ENCODE results near the gene BEX5. TPM values are rescaled to one million over a fixed set of nuclear protein-coding genes. Genes with fewer than 3 reads are reported as not detected.
"Not testable (repeated sequence)": the region's sequence is repeated elsewhere in the genome, so short reads cannot be mapped to it uniquely, and the experiment has no call there.

The BEX5 gene
- 1.2 TPM for total RNA-seq
- long read RNA-seq = 0 reads

- no peak for DNase-seq (ENCODE audit: low spot score)
These were observed at the start of gene BEX5 for GRCh38 chrX:102155806-102156179. TSS of gene BEX5 (minus strand) at chrX:102155977. CDS start at chrX:102154265, 1,712 bp downstream.

- no peak for DNase-seq (ENCODE audit: low spot score)
These were observed 30.4 kb upstream of the BEX5 start for GRCh38 chrX:102185967-102186720.

DNA sequence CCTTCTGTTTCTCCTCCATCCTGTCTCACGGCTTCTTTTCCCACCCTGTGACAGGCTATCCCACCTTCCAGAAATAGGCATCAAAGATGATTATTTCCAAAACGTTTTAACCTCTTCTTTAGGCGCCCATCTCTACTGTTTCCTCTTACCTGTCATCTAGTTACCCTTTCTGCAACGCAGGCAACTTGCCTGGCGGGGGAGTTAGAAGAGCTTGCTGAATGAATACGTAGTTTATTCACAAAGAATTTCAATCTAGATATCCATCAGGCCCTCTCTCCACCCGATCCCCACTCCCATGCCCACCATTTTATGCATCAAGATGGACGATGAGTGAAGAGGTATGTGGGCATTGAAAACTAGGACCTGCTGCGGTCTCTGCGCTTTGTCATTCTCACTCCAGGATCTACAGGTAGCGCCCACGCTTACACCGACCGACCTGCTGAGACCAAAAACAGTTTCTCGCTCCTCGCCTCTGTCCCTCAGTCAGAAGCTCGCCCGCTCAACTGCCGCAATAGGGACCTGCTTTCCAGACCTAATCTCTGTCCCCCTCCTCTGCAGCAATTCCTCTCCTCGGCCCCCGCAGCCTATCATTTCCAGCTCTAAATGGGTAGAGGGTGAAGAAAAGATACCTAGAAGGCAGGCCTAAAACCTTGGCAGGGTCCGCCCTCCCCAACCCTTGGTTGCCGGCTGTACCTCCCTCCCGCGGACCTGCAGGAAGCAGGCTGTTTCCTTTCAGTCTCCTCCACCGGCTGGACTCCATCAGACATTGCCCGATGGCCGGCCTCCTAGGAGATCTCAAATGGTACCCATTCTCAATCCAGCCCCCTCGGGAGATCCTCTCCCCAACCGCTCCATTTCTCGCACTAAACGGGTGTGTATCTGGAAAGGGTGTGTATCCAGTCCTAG is 624 bp downstream of the BEX5 start:
- DNase-seq (ENCODE audit: low spot score) = no peak

GRCh38 chrX:102154218-102154860 is 1.4 kb downstream of the BEX5 start:
- no peak for DNase-seq (ENCODE audit: low spot score)

GRCh38 chrX:102142274-102142673 is 13.5 kb downstream of the BEX5 start, which contains the start of gene TCEAL6:
TSS of gene TCEAL6 (minus strand) at chrX:102142481.
- DNase-seq (ENCODE audit: low spot score) = not testable (repeated sequence)

DNA sequence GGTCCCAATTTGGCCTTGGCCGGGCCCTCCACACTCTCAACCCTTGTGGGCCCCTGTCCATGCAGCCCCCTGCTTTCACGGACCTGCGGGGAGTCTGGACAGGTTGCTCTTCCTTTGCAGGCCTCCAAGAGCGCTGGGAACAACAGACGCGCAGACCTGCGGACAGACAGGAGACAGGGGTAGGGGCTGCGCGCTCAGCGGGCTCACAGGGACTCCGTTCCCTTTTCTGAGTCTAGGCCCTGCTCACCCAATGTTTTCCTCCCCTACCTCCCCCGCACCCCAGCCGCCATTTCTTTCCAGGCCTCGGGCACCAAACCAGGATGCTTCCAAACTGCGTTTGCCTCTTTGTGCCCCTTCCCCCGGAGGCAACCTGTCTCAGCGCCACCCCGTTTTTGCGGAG is 14.1 kb downstream of the BEX5 start:
- DNase-seq (ENCODE audit: low spot score) = not testable (repeated sequence)

DNA sequence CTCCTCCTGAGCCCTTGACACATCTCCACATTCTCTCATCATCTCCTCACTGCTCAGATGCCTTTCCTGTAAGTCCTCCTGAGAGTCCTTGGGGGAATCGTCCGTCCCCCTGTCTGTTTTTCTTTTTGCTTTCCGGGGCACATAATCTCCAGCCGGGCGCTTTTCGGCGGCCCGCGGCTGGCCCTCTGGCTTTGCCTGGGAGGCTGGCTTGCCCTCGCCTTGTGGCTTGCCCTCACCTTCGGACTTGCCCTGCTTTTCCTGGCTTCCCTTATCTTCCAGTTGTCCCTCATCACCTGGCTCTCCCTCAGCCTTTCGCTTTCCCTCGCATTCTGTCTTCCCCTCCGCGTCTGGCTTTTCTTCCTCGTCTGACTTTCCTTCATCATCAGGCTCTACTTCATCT is 14.9 kb downstream of the BEX5 start:
- DNase-seq (ENCODE audit: low spot score) = not testable (repeated sequence)

- no peak for DNase-seq (ENCODE audit: low spot score)
These were observed 17.7 kb downstream of the BEX5 start for GRCh38 chrX:102138064-102138463.

DNA sequence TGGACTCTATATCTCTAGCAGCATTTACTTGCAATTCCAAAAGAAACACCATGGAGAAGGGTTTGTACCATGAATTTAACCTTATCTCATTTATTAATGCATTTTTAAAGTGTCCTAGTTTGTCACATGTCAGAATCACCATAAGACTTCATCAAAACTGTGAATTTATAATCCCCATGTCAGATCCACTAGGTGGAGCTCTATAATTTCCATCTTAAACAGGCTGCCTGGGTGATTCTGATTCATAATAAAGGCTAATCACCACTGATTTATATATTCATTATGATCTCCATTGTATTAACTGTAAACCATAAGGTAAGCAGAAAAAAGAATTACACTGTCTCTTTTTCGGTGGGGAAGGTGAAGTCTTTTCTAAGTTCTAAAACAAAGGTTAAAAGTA is 26.3 kb downstream of the BEX5 start:
- no peak for DNase-seq (ENCODE audit: low spot score)

DNA sequence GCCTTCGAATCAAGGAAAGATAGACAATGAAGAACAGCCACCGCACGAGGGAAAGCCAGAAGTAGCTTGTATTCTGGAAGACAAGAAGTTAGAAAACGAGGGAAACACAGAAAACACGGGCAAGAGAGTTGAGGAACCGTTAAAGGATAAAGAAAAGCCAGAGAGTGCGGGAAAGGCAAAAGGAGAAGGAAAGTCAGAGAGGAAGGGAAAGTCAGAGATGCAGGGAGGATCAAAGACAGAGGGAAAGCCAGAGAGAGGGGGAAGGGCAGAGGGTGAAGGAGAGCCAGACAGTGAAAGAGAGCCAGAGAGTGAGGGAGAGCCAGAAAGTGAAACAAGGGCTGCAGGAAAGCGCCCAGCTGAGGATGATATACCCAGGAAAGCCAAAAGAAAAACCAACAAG is 28.9 kb downstream of the BEX5 start:
- no peak for DNase-seq (ENCODE audit: low spot score)

DNA sequence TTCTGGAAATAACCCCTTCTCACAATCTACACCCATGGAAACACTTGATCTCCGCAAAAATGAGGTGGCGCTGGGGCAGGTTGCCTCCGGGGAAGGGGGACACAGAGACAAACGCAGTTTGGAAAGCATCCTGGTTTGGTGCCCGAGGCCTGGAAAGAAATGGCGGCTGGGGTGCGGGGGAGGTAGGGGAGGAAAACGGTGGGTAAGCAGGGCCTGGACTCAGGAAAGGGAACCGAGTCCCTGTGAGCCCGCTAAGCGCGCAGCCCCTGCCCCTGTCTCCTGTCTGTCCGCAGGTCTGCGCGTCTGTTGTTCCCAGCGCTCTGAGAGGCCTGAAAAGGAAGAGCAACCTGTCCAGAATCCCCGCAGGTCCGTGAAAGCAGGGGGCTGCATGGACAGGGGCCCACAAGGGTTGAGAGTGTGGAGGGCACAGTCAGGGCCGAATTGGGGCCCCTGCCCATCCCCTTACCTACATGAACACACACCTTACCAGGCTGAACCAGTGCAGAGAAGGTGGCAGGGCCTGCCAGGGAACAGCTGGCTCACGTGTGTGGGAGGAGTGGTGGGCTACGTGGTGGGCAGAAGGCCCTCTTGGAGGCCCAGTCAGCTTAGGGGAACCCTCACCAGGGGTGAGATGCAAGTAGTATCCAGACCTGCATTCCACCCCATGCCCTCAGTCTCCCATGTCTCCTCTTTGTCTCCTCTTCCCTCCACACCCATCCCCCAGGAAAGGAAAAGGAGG is 29.5 kb downstream of the BEX5 start:
- not testable (repeated sequence) for DNase-seq (ENCODE audit: low spot score)

- DNase-seq (ENCODE audit: low spot score) = not testable (repeated sequence)
These were observed 30.3 kb downstream of the BEX5 start, which contains the start of gene TCEAL2 for GRCh38 chrX:102125436-102125835. TSS of gene TCEAL2 (plus strand) at chrX:102125679. CDS start at chrX:102126831, 1,152 bp downstream.

DNA sequence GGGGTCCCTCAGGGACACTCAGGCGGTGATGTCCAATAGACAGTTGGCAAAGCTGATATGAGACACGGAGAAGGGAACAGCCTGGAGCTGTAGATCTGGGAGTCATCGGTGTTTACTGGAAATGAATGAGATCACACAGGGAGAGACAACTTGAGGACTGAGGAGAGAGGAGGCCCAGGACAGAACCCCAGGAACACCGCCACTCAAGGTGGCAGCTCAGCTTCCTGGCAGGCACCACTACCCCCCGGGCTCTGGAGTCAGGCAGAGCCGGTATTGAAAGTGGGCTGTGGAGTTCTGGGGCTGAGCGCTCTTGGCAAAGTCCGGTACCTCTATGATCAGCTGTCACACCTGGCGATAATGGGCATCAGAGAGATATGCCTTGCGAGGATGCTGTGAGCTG is 30.8 kb downstream of the BEX5 start:
- DNase-seq (ENCODE audit: low spot score) = not testable (repeated sequence)

DNA sequence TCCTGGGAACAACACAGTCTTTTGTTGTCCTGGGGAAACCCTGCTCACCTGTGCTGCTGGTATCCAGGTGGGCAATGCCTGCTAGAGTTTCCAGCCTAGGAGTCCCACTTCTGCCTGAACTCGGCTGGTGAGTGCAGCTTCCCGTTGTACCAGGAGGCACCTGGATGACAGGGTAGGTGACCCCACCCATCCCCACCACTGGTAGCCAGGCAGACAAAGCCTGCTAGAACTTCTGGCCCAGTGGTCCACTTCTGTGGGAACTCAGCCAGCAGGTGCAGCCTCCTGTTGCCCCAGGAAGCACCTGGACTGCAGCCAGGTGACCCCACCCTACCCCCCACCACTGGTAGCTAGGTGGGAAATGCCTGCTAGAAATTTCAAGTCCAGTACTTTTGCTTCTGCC is 40.0 kb downstream of the BEX5 start:
- DNase-seq (ENCODE audit: low spot score) = no peak

DNA sequence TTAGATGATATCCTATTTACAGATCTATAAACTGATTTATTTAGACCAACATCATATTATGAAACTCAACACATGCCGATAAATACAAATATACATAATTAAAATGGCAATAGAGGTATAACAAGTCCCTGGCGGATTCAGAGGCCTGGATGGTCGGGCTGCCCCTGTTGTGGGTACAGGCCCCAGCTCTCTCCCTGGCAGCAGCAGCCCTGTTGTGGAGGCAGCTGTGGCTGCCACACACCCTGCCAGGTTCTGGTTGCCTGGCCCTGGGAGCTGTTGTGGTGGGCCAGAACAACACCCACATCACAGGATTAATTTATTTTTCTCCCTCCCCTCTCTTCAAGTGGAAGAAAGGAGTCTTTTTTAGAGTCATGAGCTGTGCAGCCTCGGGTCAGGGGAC is 42.4 kb downstream of the BEX5 start:
- no peak for DNase-seq (ENCODE audit: low spot score)

Other genes starting within 250 kb of the BEX5 start
- gene ZMAT1, start 223.9 kb downstream of the BEX5 start, total RNA-seq = 3.9 TPM
- 0.32 TPM for gene TCEAL2, start 30.3 kb downstream of the BEX5 start, total RNA-seq
- not detected for gene TCEAL6, start 13.5 kb downstream of the BEX5 start, total RNA-seq
- not detected for gene TCP11X1, start 59.3 kb upstream of the BEX5 start, total RNA-seq
- not detected for gene NXF2, start 91.2 kb upstream of the BEX5 start, total RNA-seq

All from mesenteric fat pad (tissue), 1 donor.